MM.1S (cell line): ENCODE measurements around the gene TMEM235.

Experiments used
- EZH2phosphoT487 ChIP-seq: fragments of 300-600 bp; sonication (generic); IDR thresholded peaks from 2 replicates; pipeline ENCODE4 v1.6.1; 2018; ENCODE audit warnings: antibody characterized with exemption, low read length
- TF ChIP-seq, protein P1 (sequence below): fragments of 300-600 bp; sonication (generic); IDR thresholded peaks from 2 replicates; pipeline ENCODE4 v1.5.1; 2016; ENCODE audit warnings: antibody characterized with exemption, low read length, mixed read lengths

DNA sequence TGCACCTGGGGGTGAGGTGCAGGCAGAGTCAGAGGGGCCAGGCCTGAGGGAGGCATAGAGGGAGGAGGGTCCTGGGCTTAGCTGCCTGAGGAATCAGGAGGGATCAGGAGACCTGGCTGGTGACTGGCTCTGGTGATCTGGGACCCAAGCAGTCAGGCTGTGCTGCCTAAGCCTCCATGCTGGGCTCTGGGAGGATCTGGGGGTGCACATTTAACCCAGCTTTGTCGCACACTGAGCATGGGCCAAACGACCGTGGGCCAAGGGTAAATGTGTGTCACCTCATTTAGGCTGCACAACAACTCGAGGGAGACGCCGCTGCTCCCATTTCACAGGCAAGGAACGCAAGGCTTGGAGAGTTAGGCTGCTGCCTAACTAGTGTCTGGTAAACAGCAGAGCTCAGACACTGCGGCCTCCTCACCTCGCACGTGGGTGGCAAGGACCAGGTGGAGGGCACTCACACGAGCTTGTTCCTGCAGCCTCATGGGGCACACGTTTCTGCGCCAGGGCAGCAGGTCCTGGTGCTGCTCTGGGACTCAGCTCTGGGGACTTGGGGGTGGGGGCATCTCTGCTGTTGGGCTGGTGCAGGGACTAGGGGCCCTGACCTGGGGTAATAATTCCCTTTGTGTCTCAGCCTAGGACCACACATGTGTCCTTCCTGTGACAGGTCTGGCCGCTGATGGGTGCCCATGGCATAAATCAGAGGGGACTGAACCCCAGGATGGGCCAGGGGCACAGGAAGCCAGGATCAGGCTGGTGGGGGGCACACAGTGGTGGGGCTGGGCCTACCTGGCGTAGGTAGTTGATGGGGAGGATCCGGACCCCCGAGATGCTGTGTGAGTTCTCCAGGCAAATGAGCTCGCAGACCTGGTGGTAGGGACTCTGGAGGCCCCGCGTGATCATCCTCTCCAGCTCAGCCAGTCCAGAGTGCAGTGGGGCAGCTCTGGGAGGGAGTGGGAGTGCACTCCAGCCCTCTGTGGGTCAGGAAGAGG is 18.7 kb downstream of the TMEM235 start:
- TF ChIP-seq EZH2phosphoT487, result no peak
- TF ChIP-seq, protein P1, sequence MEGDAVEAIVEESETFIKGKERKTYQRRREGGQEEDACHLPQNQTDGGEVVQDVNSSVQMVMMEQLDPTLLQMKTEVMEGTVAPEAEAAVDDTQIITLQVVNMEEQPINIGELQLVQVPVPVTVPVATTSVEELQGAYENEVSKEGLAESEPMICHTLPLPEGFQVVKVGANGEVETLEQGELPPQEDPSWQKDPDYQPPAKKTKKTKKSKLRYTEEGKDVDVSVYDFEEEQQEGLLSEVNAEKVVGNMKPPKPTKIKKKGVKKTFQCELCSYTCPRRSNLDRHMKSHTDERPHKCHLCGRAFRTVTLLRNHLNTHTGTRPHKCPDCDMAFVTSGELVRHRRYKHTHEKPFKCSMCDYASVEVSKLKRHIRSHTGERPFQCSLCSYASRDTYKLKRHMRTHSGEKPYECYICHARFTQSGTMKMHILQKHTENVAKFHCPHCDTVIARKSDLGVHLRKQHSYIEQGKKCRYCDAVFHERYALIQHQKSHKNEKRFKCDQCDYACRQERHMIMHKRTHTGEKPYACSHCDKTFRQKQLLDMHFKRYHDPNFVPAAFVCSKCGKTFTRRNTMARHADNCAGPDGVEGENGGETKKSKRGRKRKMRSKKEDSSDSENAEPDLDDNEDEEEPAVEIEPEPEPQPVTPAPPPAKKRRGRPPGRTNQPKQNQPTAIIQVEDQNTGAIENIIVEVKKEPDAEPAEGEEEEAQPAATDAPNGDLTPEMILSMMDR, result no peak
